ENCODE measurements around the gene ARHGAP15. TPM values are rescaled to one million over a fixed set of nuclear protein-coding genes. Genes with fewer than 3 reads are reported as not detected.

ARHGAP15 gene
- polyA plus RNA-seq, 1 donor = 16.4 TPM

DNA sequence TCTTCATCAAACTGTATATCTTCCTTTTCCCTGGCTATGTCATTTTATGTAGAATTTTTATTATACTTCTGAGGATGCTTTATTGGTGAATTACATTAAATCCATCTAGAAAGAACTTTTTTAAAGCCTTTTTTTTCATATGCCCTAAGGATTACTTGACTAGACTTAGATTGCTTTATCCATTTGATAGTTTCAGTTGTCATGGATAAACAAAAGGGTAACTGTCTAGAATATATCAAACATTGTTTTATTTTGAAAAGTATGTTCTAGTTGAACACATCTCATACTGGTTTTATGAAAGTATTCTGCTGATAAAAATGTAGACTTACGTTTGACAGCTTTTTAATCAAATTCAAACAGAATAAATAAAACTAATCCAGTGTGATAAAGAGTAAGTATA, 639.8 kb downstream of the ARHGAP15 start:
- H3K9me3 ChIP-seq (ENCODE audit: control insufficient read depth, low read depth, low read length) = no peaks in the 10 kb centered on the region
- no peaks in the 10 kb centered on the region for H3K27me3 ChIP-seq (ENCODE audit: control insufficient read depth, insufficient read depth, low read length)
- DNase-seq = no peak
- no peaks in the 10 kb centered on the region for H3K36me3 ChIP-seq (ENCODE audit: control insufficient read depth, insufficient read depth, low read length)
- peaks cover 6% of the 10 kb centered on the region for H3K4me1 ChIP-seq (ENCODE audit: control insufficient read depth, insufficient read depth, low read length)
- WGBS (ENCODE audit: insufficient coverage, low lambda C conversion rate) = 40% methylated on average over 1 of the region's 1 CpG
- no peak overlapping the region for H3K27ac ChIP-seq (ENCODE audit: low read length)
- H3K4me3 ChIP-seq (ENCODE audit: low read length) = no peak overlapping the region

- H3K9me3 ChIP-seq (ENCODE audit: control insufficient read depth, low read depth, low read length) = no peaks in the 10 kb centered on the region
- no peaks in the 10 kb centered on the region for H3K4me1 ChIP-seq (ENCODE audit: control insufficient read depth, insufficient read depth, low read length)
- no peaks in the 10 kb centered on the region for H3K36me3 ChIP-seq (ENCODE audit: control insufficient read depth, insufficient read depth, low read length)
- DNase-seq = no peak
- no peaks in the 10 kb centered on the region for H3K27me3 ChIP-seq (ENCODE audit: control insufficient read depth, insufficient read depth, low read length)
- no peak overlapping the region for H3K4me3 ChIP-seq (ENCODE audit: low read length)
- no peak overlapping the region for H3K27ac ChIP-seq (ENCODE audit: low read length)
- WGBS (ENCODE audit: insufficient coverage, low lambda C conversion rate) = no CpG with 5 or more reads among the region's 6 CpGs
Observed at GRCh38 chr2:143771939-143772338, 642.7 kb downstream of the ARHGAP15 start.

DNA sequence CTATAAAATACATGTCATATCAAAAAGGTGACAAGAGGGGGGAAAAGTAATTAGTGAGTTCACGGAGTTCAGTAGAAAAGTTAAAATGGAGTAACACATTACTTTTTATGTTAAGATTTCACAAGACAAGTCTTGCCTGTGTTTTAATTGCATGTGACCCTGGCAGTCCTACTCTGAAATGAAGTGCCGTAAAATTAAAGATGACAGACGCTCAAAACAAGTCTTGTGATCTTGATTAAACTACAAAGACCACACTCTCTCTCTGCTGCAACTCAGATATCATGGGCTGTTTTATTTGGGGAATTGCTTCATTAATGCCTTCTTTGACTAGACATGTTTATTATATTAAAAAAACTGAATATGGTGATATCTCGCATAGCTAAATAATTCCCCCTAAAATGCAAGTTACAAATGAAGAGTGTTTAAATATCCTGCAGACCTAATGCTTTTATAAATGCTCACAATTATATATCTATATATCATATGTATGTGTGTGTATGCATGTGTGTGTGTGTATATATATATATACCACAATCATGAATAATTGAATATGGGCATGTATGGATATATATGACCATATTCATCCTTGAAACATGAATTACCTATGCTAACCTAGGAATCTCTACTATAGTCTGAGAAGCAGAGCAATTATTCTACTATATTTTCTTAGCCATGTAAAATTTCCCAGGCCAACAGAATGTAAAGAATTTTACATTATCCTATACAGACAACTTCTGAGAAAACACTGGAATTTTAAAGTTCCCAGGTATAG, 647.5 kb downstream of the ARHGAP15 start:
- WGBS (ENCODE audit: insufficient coverage, low lambda C conversion rate) = 60% methylated on average over 3 of the region's 4 CpGs
- H3K36me3 ChIP-seq (ENCODE audit: control insufficient read depth, insufficient read depth, low read length) = no peaks in the 10 kb centered on the region
- H3K4me1 ChIP-seq (ENCODE audit: control insufficient read depth, insufficient read depth, low read length) = no peaks in the 10 kb centered on the region
- no peak for DNase-seq
- H3K4me3 ChIP-seq (ENCODE audit: low read length) = no peak overlapping the region
- no peaks in the 10 kb centered on the region for H3K9me3 ChIP-seq (ENCODE audit: control insufficient read depth, low read depth, low read length)
- H3K27me3 ChIP-seq (ENCODE audit: control insufficient read depth, insufficient read depth, low read length) = no peaks in the 10 kb centered on the region
- H3K27ac ChIP-seq (ENCODE audit: low read length) = no peak overlapping the region

DNA sequence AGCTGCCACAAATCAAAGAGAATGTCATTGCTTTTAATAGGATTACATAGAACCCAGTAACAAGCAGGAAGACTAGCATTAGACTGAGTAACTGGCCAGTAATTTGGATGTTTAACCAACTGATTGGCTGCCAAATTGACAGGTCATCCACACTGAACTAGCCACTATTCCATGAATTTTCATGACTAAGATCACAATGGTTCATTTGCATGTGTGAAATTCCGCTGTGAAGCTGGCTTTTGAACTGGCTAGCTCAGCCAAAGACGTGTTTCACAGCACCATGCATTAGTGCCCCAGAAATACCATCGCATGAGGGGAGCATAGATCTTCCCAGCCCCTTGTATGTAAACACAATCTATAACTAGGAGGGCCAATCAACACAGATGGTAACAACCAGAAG, 649.8 kb downstream of the ARHGAP15 start:
- H3K4me3 ChIP-seq (ENCODE audit: low read length) = no peak overlapping the region
- no peaks in the 10 kb centered on the region for H3K9me3 ChIP-seq (ENCODE audit: control insufficient read depth, low read depth, low read length)
- no peaks in the 10 kb centered on the region for H3K36me3 ChIP-seq (ENCODE audit: control insufficient read depth, insufficient read depth, low read length)
- DNase-seq = no peak
- H3K4me1 ChIP-seq (ENCODE audit: control insufficient read depth, insufficient read depth, low read length) = no peaks in the 10 kb centered on the region
- no CpG with 5 or more reads among the region's 3 CpGs for WGBS (ENCODE audit: insufficient coverage, low lambda C conversion rate)
- H3K27ac ChIP-seq (ENCODE audit: low read length) = no peak overlapping the region
- H3K27me3 ChIP-seq (ENCODE audit: control insufficient read depth, insufficient read depth, low read length) = no peaks in the 10 kb centered on the region

GRCh38 chr2:143786026-143786765, 657.0 kb downstream of the ARHGAP15 start:
- no peaks in the 10 kb centered on the region for H3K9me3 ChIP-seq (ENCODE audit: control insufficient read depth, low read depth, low read length)
- no peaks in the 10 kb centered on the region for H3K4me1 ChIP-seq (ENCODE audit: control insufficient read depth, insufficient read depth, low read length)
- no peaks in the 10 kb centered on the region for H3K36me3 ChIP-seq (ENCODE audit: control insufficient read depth, insufficient read depth, low read length)
- WGBS (ENCODE audit: insufficient coverage, low lambda C conversion rate) = 63% methylated on average over 2 of the region's 5 CpGs
- H3K27me3 ChIP-seq (ENCODE audit: control insufficient read depth, insufficient read depth, low read length) = no peaks in the 10 kb centered on the region
- DNase-seq = no peak
- H3K4me3 ChIP-seq (ENCODE audit: low read length) = no peak overlapping the region
- H3K27ac ChIP-seq (ENCODE audit: low read length) = no peak overlapping the region

DNA sequence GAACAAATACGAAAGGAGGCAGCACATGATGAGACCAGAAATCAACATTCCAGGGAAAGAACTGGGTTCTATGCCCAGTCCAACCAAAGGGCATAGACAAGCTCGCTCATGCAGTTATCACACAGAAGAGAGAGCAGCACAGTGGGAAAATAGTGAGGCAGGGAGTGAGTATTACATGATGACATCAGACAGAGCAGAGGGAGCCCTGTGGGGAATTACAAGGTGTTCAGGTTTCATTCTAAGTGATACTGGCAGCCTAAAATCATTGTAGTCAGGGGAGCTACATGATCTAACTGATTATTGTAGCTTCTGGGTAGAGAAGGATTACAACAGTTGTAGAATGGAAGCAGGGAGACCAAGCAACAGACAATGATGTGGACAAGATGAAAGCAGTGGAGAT, 658.5 kb downstream of the ARHGAP15 start:
- no peaks in the 10 kb centered on the region for H3K9me3 ChIP-seq (ENCODE audit: control insufficient read depth, low read depth, low read length)
- no peak overlapping the region for H3K27ac ChIP-seq (ENCODE audit: low read length)
- no peak for DNase-seq
- WGBS (ENCODE audit: insufficient coverage, low lambda C conversion rate) = 83% methylated on average over 1 of the region's 2 CpGs
- no peaks in the 10 kb centered on the region for H3K27me3 ChIP-seq (ENCODE audit: control insufficient read depth, insufficient read depth, low read length)
- no peaks in the 10 kb centered on the region for H3K4me1 ChIP-seq (ENCODE audit: control insufficient read depth, insufficient read depth, low read length)
- no peaks in the 10 kb centered on the region for H3K36me3 ChIP-seq (ENCODE audit: control insufficient read depth, insufficient read depth, low read length)
- H3K4me3 ChIP-seq (ENCODE audit: low read length) = no peak overlapping the region

- no peaks in the 10 kb centered on the region for H3K36me3 ChIP-seq (ENCODE audit: control insufficient read depth, insufficient read depth, low read length)
- WGBS (ENCODE audit: insufficient coverage, low lambda C conversion rate) = 67% methylated on average over 1 of the region's 4 CpGs
- H3K4me1 ChIP-seq (ENCODE audit: control insufficient read depth, insufficient read depth, low read length) = no peaks in the 10 kb centered on the region
- H3K4me3 ChIP-seq (ENCODE audit: low read length) = no peak overlapping the region
- DNase-seq = no peak
- no peak overlapping the region for H3K27ac ChIP-seq (ENCODE audit: low read length)
- no peaks in the 10 kb centered on the region for H3K27me3 ChIP-seq (ENCODE audit: control insufficient read depth, insufficient read depth, low read length)
- H3K9me3 ChIP-seq (ENCODE audit: control insufficient read depth, low read depth, low read length) = no peaks in the 10 kb centered on the region
Observed at GRCh38 chr2:143792602-143793001, 663.4 kb downstream of the ARHGAP15 start.

GRCh38 chr2:143793381-143793780, 664.2 kb downstream of the ARHGAP15 start:
- WGBS (ENCODE audit: insufficient coverage, low lambda C conversion rate) = no CpG with 5 or more reads among the region's 3 CpGs
- no peak for DNase-seq
- H3K27ac ChIP-seq (ENCODE audit: low read length) = no peak overlapping the region
- no peak overlapping the region for H3K4me3 ChIP-seq (ENCODE audit: low read length)
- no peaks in the 10 kb centered on the region for H3K27me3 ChIP-seq (ENCODE audit: control insufficient read depth, insufficient read depth, low read length)
- H3K9me3 ChIP-seq (ENCODE audit: control insufficient read depth, low read depth, low read length) = no peaks in the 10 kb centered on the region
- H3K4me1 ChIP-seq (ENCODE audit: control insufficient read depth, insufficient read depth, low read length) = no peaks in the 10 kb centered on the region
- no peaks in the 10 kb centered on the region for H3K36me3 ChIP-seq (ENCODE audit: control insufficient read depth, insufficient read depth, low read length)

DNA sequence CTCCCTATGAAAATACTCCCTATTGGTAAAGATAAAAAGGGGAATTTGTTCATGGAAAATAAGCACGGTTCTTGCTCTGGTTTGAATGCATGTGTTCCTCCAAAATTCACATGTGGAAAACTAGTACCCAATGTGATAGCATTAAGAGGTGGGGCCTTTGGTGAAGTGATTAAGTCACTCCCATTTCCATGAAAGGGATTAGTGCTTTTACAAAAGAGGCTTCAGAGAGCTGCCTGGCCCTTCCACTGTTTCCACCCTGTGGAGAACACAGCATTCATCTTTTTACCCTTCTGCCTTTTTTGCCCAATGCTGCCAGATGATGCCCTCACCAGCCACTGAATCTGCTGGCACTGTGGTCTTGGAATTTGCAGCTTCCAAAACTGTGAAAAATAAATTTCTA, 666.8 kb downstream of the ARHGAP15 start:
- WGBS (ENCODE audit: insufficient coverage, low lambda C conversion rate) = 100% methylated on average over 1 of the region's 1 CpG
- Histone ChIP-seq H3K27me3 (ENCODE audit: control insufficient read depth, insufficient read depth, low read length) (no peaks in the 10 kb centered on the region), H3K9me3 (ENCODE audit: control insufficient read depth, low read depth, low read length) (no peaks in the 10 kb centered on the region), H3K4me1 (ENCODE audit: control insufficient read depth, insufficient read depth, low read length) (no peaks in the 10 kb centered on the region), H3K27ac (ENCODE audit: low read length) (no peak overlapping the region), H3K4me3 (ENCODE audit: low read length) (no peak overlapping the region), H3K36me3 (ENCODE audit: control insufficient read depth, insufficient read depth, low read length) (no peaks in the 10 kb centered on the region)
- DNase-seq = no peak

GRCh38 chr2:143801561-143801960, 672.3 kb downstream of the ARHGAP15 start:
- Histone ChIP-seq H3K36me3 (ENCODE audit: control insufficient read depth, insufficient read depth, low read length) (no peaks in the 10 kb centered on the region), H3K4me3 (ENCODE audit: low read length) (no peak overlapping the region), H3K4me1 (ENCODE audit: control insufficient read depth, insufficient read depth, low read length) (no peaks in the 10 kb centered on the region), H3K27ac (ENCODE audit: low read length) (no peak overlapping the region), H3K27me3 (ENCODE audit: control insufficient read depth, insufficient read depth, low read length) (no peaks in the 10 kb centered on the region), H3K9me3 (ENCODE audit: control insufficient read depth, low read depth, low read length) (no peaks in the 10 kb centered on the region)
- WGBS (ENCODE audit: insufficient coverage, low lambda C conversion rate) = no CpG with 5 or more reads among the region's 1 CpG
- DNase-seq = no peak

All from large intestine (tissue), 3 donors.